K562 (cell line): ENCODE measurements around the gene HOATZ.

Experiments used
- MEF2A ChIP-seq: IDR thresholded peaks from 2 replicates; pipeline ENCODE4 v1.6.1; 2011; ENCODE audit warnings: low read depth, mild to moderate bottlenecking, low read length, moderate library complexity; ENCODE audit not compliant: control insufficient read depth
- SRF ChIP-seq, 2 experiments: fragments of 250-450, 450-650 bp in 1 of 2; sonication (Bioruptor Pico) in 1 of 2; sonication (generic) in 1 of 2; formaldehyde crosslinking; IDR thresholded peaks; 2 replicates each; pipeline versions ENCODE4 v1.5.0 to v1.5.1; 2020 to 2022; ENCODE audit warnings: mild to moderate bottlenecking in 1 of 2, missing genetic modification reagents in 1 of 2
- ZNF778 ChIP-seq: fragments of 450-650 bp; formaldehyde crosslinking; IDR thresholded peaks from 2 replicates; pipeline ENCODE4 v1.4.0; 2020; ENCODE audit warnings: mild to moderate bottlenecking, moderate library complexity
- TF ChIP-seq, protein P1 (sequence below): sonication (generic); formaldehyde crosslinking; IDR thresholded peaks from 2 replicates; pipeline ENCODE4 v1.8.1; 2022; ENCODE audit warnings: missing genetic modification reagents

DNA sequence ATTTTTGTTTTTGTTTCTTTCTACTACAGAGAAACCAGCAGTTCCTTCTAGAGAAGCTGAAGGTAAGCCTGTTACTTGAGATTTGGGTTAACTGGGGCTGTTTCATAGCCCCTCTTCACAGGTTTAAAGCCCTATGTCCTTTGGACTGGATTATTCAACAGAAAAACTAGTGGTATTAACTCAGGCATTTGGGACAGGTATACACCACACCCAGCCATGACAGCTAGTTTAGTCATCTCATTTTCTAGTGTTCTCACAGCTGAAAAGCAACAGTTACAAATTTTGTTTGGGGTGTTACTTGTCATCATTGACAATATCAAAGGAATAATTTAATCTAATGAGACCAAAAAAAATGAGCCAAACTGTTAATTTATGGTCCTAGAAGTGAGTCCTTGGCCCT, 40.0 kb downstream of the HOATZ start:
- no peak for TF ChIP-seq ZNF778
- no peak for TF ChIP-seq SRF (CRISPR knock-in tag; IDR thresholded peaks at IDR 0.05)
- TF ChIP-seq, protein P1, sequence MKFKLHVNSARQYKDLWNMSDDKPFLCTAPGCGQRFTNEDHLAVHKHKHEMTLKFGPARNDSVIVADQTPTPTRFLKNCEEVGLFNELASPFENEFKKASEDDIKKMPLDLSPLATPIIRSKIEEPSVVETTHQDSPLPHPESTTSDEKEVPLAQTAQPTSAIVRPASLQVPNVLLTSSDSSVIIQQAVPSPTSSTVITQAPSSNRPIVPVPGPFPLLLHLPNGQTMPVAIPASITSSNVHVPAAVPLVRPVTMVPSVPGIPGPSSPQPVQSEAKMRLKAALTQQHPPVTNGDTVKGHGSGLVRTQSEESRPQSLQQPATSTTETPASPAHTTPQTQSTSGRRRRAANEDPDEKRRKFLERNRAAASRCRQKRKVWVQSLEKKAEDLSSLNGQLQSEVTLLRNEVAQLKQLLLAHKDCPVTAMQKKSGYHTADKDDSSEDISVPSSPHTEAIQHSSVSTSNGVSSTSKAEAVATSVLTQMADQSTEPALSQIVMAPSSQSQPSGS (CRISPR knock-in tag), result no peak
- no peak for TF ChIP-seq MEF2A
